VCaP (cell line): ENCODE measurements around the gene CALU.

Experiments
- H3K27ac ChIP-seq: fragments of 450-650 bp; 2 replicates; pipeline ENCODE4 v1.5.1; 2017
- TF ChIP-seq, protein P1 (sequence below): fragments of 450-650 bp; conservative IDR thresholded peaks from 2 replicates; pipeline ENCODE4 v1.5.1; 2017; ENCODE audit warnings: mild to moderate bottlenecking, moderate library complexity

The CALU gene

DNA sequence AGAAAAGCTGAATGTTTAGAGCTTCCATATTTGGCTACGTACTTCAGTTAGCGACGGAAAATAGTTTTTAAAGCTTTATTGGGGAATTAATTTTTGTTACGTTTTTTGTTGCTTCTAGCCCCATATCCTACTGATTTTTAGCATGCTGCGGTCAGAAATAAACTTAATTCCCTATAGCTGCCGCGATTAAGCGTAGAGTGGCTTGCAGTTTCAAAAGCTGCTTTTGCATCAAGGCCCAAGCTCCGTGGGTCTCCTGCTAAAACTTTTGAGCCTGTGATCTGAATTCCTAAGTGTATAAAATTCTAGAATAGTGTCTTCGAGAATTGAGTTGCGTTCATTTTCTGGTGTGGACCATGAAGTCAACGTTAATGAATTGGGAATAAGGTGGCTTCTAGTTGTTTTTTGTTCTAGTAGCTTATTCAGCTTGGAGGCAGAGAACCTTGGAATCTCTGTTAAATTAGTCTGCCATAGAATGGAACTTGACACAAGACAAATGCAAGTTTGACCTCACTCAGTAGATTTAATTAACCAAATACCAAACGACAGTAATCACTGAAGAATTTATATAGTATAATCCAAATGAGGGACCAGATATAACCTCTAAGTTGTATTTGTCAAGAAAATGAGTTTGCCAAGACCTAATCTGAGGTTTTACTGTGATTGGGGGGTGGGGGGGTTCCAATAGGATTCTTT is 977 bp downstream of the CALU start:
- H3K27ac ChIP-seq: peak overlapping the region; percentile 82
- TF ChIP-seq, protein P1, sequence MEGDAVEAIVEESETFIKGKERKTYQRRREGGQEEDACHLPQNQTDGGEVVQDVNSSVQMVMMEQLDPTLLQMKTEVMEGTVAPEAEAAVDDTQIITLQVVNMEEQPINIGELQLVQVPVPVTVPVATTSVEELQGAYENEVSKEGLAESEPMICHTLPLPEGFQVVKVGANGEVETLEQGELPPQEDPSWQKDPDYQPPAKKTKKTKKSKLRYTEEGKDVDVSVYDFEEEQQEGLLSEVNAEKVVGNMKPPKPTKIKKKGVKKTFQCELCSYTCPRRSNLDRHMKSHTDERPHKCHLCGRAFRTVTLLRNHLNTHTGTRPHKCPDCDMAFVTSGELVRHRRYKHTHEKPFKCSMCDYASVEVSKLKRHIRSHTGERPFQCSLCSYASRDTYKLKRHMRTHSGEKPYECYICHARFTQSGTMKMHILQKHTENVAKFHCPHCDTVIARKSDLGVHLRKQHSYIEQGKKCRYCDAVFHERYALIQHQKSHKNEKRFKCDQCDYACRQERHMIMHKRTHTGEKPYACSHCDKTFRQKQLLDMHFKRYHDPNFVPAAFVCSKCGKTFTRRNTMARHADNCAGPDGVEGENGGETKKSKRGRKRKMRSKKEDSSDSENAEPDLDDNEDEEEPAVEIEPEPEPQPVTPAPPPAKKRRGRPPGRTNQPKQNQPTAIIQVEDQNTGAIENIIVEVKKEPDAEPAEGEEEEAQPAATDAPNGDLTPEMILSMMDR: no peak

DNA sequence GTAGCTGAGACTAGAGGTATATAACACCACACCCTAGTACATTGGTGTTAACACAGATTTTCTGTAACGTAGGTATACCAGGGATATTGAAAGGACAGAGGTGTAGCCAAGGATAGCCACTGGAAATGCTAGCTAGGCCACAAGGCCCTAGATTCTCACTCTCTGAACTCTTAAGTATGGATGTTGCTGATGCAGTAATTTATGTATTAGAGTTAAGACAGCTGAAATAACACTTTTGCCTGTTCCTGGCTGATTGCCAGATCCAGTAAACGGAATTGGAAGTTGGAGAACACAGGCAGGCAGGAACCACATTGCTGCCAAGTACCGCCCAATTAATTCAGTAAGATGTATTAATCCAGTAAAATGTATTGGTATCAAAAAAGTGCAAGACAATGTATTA is 1.8 kb downstream of the CALU start:
- TF ChIP-seq, protein P1: no peak
- no peak overlapping the region for H3K27ac ChIP-seq

DNA sequence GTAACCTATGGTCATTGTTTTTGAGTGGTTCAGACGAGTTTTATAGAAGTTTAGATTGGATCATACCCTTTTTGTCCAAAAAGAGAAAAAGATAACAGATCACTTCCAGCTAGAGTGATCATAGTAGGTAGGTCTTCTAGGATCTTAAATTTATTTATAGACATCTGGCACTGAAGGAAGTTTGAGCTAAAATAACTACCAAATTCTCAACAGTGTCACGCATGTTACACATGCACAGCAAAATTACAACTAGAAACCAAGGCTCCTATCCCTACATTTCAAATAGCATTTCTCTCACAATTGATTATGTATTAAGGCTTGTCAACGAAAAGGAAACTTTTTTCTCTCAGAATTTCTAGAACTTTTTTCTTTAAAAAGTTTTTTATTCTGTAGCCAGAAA is 2.3 kb downstream of the CALU start:
- H3K27ac ChIP-seq: no peak overlapping the region

DNA sequence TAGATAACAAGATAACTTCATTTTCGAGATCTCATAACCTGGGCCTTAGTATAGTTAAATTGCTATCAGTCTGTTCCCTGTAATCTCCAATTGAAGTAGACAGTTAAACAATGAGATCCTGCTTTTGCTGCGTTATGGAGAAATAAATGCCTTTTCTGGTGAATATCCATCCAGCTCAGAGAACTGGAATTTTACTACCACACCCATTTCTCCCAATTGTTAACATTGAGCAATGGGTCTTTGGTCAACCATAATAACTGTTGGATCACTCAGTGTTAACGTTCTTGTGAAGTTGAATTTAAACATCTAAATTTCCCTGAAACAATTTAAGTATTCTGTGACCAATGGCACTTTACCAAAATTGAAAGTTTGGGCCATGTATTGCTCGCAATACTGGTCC is 3.0 kb downstream of the CALU start:
- TF ChIP-seq, protein P1: no peak
- no peak overlapping the region for H3K27ac ChIP-seq

More for the DNA sequence above, 2.3 kb downstream of the CALU start:
- TF ChIP-seq, protein P1: no peak

DNA sequence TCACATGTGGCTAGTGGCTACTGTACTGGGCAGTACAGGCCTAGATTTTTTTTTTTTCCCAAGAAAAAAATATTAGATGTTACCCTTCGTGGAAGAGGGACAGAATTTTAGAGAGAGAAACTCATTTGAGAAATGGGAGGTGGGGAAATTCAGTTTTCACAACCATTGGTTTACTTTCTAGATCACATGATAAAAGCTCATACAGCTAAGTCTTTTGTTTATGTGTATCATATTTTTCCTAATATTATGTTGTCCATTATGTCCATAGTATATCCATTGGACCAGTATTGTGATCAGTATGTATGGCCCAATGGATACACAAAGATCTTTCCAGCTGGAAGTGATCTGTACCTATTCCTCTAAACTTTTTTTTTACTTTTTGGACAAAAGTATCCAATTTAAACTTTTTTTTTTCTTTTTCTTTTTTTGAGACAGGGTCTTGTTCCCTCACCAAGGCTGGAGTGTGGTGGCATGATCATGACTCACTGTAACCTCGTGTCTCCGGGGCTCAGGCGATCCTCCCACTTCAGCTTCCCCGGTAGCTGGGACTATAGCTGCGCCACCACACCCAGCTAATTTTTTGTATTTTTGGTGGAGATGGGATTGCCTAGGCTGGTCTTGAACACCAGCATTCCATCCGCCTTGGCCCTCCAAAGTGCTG is 4.1 kb downstream of the CALU start:
- TF ChIP-seq, protein P1: no peak
- no peak overlapping the region for H3K27ac ChIP-seq

DNA sequence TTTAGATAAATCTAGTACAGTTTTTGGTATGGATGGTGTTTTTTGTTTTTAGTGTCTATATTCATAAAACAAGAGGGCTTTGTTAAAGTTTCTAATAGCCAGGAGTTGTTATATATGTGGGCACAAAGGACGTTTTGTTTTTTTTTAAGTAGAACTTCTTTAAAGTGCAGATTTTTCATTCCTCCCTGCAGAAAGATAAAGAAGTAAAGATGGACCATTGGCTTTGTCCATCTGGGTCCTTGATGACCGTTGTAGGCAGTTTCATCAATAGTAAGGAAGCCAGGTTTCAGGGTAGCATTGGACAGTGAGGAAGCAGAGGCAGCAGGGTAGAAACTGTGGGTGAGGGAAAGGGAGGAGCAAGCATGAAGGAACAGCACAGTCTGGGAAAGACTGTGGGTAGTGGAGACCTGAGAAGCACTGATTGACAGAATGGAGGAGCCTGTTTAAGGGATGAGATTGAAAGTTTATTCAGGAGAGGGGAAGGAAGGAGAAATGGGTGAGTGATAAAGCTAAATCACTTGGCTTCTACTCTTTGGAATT is 5.3 kb downstream of the CALU start:
- TF ChIP-seq, protein P1: no peak
- H3K27ac ChIP-seq: no peak overlapping the region

DNA sequence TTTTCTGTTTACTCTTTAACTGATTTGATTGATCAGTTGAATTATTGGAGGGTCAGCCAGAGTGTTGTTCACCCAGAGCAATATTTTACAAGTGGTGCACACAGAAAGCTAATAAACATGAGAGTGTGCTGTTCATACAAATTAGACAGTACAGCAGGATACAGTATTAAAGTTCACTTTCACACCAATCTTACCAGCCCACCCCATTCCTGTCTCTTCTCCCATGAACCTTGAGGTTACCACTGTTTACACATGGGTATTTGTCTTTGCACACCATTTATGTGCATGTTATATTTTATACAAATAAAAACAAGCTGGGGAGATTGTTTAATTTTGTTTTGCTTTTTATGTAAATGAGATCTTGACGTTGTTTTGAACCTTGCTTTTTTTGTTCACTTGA is 6.5 kb downstream of the CALU start:
- TF ChIP-seq, protein P1: no peak
- peak overlapping the region; percentile 10; the same call in 1 of the 2 replicates for H3K27ac ChIP-seq
